Stimulated activated CD8-positive, alpha-beta memory T cell treated with anti-CD3 and anti-CD28 coated beads, Interleukin-12 subunit alpha, Interleukin-12 subunit beta, amount 100 ng/mL, for 1 hour (primary cell): ENCODE data around the gene AFF2.

ENCODE experiments used
- DNase-seq: peaks from one replicate; pipeline ENCODE4 v3.0.0-alpha.2; 2020; ENCODE audit warnings: low read depth

AFF2 gene

GRCh38 chrX:148755111-148755510 is 254.7 kb downstream of the AFF2 start:
- DNase-seq, result no peak

- no peak for DNase-seq
Measured at GRCh38 chrX:148763896-148764295, 263.5 kb downstream of the AFF2 start.

GRCh38 chrX:148768296-148768695 is 267.9 kb downstream of the AFF2 start:
- no peak for DNase-seq

- no peak for DNase-seq
Measured at GRCh38 chrX:148771440-148771839, 271.0 kb downstream of the AFF2 start.

- no peak for DNase-seq
Measured at GRCh38 chrX:148774276-148774675, 273.9 kb downstream of the AFF2 start.

GRCh38 chrX:148784137-148784536 is 283.7 kb downstream of the AFF2 start:
- no peak for DNase-seq

- DNase-seq, result no peak
Measured at GRCh38 chrX:148784856-148785255, 284.4 kb downstream of the AFF2 start.

- DNase-seq, result no peak
Measured at GRCh38 chrX:148785256-148785655, 284.8 kb downstream of the AFF2 start.

GRCh38 chrX:148788449-148788848 is 288.0 kb downstream of the AFF2 start:
- no peak for DNase-seq

GRCh38 chrX:148794350-148794749 is 293.9 kb downstream of the AFF2 start:
- DNase-seq, result no peak

GRCh38 chrX:148804579-148805355 is 304.4 kb downstream of the AFF2 start:
- DNase-seq, result no peak

- no peak for DNase-seq
Measured at GRCh38 chrX:148806145-148806870, 305.9 kb downstream of the AFF2 start.

- no peak for DNase-seq
Measured at GRCh38 chrX:148808833-148809232, 308.4 kb downstream of the AFF2 start.

- no peak for DNase-seq
Measured at GRCh38 chrX:148811236-148811635, 310.8 kb downstream of the AFF2 start.

GRCh38 chrX:148813422-148813821 is 313.0 kb downstream of the AFF2 start:
- no peak for DNase-seq

GRCh38 chrX:148813967-148814366 is 313.6 kb downstream of the AFF2 start:
- no peak for DNase-seq

GRCh38 chrX:148815218-148815961 is 315.0 kb downstream of the AFF2 start:
- no peak for DNase-seq

GRCh38 chrX:148823986-148824385 is 323.6 kb downstream of the AFF2 start:
- DNase-seq, result no peak

- DNase-seq, result no peak
Measured at GRCh38 chrX:148825696-148826095, 325.3 kb downstream of the AFF2 start.

- no peak for DNase-seq
Measured at GRCh38 chrX:148836741-148837140, 336.3 kb downstream of the AFF2 start.

GRCh38 chrX:148850631-148851030 is 350.2 kb downstream of the AFF2 start:
- DNase-seq, result no peak

- DNase-seq, result no peak
Measured at GRCh38 chrX:148854306-148854705, 353.9 kb downstream of the AFF2 start.

GRCh38 chrX:148856505-148856904 is 356.1 kb downstream of the AFF2 start:
- DNase-seq, result no peak
